ENCODE results near the gene TMSB4X.
"Not testable (repeated sequence)": the region's sequence is repeated elsewhere in the genome, so short reads cannot be mapped to it uniquely, and the experiment has no call there.

Gene TMSB4X

DNA sequence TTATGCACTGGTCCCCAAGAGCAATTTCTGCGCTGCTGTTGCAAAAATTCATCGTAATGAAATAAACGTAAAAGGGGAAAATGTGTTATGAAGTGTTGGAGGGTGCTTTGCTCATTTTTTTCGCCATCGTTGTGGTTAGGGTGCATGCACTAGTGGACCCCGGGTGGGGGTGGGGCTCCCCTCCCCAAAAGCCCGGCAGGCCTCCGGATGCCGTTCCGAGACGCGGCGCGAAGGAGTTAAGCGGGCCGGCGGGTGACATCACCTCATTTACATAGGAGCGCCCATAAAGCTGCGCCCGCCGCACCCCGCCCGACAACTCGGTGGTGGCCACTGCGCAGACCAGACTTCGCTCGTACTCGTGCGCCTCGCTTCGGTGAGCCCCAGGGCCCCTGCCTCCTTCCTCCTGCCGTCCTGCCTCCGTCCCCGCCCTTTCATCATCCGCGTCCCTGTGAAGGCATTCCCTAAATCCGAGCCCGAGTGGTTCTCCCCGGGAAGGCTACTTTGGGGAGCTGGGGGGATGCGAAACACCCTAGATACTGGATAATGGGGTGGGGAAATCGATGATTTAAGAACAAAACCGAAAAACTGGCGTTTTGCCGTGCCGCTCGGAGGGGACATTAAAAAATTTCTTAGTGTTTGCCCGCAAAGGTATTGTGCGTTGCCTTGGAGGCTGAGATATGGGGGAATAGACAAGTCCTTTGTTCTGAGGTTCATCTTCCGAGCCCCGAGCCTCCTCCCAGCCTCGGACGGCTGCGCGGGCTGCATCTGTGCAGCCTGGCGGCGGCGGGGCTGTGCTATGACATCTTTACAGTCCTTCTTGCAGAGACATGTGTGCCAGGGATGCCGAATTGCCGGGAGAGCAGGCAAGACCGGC lies at the start of gene TMSB4X:
Gene TMSB4X (plus strand): TSS at position 315 of the 874 bp plus-strand sequence.
- DNase-seq = peak; percentile 82

GRCh38 chrX:12929701-12930100 lies 45.2 kb upstream of the TMSB4X start:
- DNase-seq = no peak

DNA sequence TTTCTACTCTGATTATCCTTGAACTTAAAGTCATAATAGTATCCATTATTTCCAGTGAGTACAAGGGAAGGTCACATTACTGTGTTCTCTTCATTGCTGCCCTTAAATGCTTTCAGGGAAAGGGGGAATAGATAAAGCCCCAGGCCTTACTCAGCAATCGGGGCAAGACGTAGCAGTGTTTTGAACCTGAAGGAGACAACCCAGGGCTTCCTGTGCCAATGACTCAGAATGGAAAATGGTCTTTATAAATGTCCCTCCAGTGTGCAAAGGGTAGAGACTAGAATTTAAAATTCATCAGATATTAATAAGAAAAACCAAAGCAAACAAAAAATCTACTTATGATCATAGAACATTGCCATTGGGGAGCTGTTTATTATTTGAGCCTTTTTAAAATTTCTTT lies 44.8 kb upstream of the TMSB4X start:
- DNase-seq = no peak

DNA sequence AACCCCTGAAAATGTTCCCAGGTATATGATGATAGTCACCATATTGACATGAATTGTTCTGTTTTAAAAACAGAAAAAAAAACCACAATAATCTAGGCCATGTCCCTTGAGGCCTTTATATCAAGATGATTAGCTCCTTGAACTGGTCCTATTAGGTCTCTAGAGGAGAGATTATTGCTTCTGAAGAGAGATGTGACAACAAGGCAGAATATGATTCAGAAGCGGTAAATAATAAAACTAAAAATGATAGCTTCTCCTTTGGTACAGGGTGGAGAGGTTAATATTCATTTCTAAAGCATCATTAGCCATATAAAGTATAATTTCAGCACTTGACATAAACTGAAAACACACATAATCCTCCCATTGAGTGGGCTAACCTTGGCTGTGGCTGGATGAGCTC lies 42.7 kb upstream of the TMSB4X start:
- no peak for DNase-seq

DNA sequence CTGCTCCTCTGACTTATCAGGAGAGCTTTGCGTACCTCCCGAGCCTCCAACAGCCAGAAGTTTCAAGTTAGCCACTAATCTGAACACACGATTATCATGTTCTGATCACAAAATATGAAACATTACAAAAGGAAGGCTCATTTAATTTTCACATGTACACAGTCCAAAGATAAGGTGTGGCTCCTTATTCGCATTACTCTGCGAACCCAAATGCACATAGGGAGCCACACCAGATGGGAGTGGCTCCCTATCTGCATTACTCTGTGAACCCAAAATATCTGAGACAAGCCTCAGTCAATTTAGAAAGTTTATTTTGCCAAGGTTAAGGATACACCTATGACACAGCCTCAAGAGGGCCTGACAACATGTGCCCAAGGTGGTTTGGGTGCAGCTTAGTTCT lies 40.1 kb upstream of the TMSB4X start:
- no peak for DNase-seq

DNA sequence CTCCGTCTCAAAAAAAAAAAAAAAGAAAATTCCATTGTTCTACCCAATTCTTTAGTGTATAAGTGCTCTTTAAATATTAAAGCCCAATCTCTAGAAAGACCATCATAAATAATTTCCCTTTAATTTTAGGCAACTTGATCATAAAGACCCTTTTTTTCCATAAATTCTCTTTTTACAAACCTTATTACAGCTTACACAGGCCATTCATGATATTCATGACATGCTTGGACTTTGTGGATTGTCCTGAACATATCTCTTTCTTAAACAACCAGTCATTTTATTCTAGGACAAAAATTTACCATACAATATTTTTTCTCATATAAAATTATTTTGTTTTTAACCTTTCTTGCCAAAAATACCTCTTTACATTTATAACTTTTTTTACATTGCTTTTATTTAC lies 38.0 kb upstream of the TMSB4X start:
- no peak for DNase-seq

GRCh38 chrX:12940471-12940870 lies 34.4 kb upstream of the TMSB4X start:
- DNase-seq = not testable (repeated sequence)

DNA sequence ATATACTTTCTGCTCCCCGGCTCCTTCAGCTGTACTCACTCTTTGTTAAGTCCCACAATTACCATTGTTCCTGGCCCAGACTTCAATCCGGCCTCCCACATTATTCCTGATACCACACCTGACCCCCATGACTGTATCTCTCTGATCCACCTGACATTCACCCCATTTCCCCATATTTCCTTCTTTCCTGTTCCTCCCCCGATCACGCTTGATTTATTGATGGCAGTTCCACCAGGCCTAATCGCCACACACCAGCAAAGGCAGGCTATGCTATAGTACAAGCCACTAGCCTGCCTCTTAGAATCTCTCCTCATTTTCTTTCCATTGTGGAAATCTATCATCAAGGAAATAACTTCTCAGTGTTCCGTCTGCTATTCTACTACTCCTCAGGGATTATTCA lies 31.3 kb upstream of the TMSB4X start:
- not testable (repeated sequence) for DNase-seq

- not testable (repeated sequence) for DNase-seq
These were observed 30.5 kb upstream of the TMSB4X start for GRCh38 chrX:12944452-12944851.

GRCh38 chrX:12945494-12945893 lies 29.4 kb upstream of the TMSB4X start:
- DNase-seq = no peak

GRCh38 chrX:12946406-12946805 lies 28.5 kb upstream of the TMSB4X start:
- DNase-seq = no peak

DNA sequence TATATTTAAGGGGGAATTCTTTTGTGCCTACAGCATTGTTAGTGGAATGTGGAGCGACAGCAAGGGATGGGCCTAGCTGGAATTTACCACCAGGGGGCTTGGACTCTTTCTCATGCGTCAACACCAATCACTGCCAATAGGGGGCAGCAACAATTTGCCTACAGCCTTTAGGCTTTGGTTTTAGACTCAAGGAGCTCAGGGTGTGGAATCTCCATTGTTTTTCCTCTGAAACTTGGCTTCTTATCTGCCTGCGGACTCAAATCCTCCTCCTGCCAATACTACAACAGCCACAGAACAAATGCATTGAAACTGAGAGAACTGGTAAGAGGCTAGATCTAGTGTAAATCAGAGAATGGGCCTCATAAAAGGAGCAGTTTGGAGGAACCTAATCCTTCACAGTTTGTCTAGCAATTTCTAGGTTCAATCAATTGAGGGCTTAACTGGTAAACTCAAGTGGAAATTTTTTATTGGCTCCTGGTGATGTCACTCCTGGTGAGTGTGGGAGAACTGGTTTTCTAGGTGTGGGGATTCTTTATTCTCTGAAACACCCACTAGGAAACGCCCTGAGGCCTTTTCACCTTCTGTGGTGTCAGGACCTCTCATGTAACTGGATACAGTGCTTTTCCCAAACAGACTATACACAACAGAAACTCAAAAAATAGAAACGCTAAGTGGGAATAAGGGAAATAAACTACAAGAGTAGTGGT lies 27.9 kb upstream of the TMSB4X start:
- DNase-seq = peak; percentile 59

DNA sequence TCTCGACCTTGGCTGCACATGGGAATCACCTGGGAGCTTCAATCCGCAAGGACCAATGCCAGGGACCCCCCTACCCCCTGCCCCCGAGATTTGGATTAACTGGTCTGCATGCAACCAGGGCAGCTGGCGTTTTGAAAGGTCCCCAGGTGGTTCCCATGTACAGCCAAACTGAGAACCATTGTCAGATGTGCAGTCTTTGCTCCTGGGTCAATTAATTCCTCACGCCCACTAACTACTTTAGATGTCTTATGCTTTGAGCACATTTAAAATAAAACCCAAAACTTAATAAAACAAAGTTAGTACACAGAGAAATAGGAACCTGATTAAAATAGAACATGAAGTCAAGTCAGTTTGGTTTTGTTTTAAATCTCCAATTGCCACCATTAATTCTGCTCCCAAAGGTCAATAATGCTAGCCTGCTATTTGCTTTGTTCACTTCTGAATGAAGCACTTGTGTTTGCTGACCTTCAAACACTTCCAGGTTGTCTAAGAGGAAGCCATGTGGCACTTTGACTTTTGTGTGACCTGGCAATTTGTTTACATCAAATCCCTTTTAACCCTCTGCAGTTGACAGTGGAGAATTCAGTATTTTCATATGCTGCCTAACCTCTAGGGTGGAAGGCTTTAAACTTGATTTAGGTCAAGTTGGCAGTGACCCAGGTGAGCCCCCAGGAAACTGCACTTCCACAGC lies 27.2 kb upstream of the TMSB4X start:
- no peak for DNase-seq

DNA sequence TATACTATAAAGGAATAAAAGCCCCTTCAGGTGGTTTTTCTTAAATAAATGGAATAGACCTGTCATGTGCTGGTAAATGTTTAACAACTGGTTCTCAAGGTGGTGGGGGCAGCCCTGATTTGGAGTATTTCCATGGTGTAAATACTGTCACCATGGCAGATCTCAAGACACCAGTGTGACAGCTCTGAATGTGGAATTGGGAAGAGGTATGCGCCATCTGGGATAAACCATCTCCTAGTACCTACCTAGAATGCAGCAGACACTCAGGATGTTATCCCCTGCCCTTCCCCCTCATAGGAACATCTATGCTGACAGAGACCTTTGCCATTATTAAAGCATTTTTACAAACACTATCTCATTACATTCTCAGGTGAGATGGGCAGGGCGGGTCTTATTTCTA lies 26.4 kb upstream of the TMSB4X start:
- no peak for DNase-seq

DNA sequence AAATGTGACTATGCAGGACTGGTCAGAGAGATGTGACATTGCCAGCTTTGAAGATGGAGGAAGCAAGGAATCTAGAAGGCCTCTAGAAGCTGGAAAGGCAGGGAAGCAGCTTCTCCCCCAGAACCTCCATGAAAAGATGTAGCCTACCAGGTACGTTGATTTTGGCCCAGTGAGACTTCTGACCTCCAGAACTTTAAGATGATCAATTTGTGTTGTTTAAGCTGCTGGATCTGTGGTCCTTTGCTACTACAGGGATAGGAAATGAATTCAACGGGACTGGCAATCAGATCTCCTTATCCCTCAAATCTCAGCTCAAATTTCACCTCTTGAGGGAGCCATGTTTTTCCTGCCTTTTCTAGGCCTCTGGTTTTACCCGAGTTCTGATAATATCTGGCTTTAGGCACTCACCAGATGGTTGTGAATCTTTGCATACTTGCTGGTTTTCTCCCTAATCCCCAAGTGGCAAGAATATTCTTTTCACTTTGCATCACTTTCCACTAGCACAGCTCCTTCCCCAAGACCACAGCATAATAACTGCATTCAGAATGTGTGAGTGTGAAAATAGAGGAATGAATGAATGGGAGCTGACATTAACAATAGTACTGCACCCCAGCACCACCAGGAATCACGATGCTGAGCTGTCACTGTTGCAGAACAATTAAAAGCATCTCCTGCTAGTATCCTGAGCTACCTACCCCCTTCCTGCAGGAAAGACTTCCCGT lies 25.5 kb upstream of the TMSB4X start:
- no peak for DNase-seq

GRCh38 chrX:12949927-12950656 lies 24.8 kb upstream of the TMSB4X start:
- peak; percentile 75 for DNase-seq

GRCh38 chrX:12950851-12951594 lies 23.9 kb upstream of the TMSB4X start:
- DNase-seq = peak; percentile 62

- no peak for DNase-seq
These were observed 23.3 kb upstream of the TMSB4X start for GRCh38 chrX:12951595-12951975.

- DNase-seq = no peak
These were observed 21.5 kb upstream of the TMSB4X start for GRCh38 chrX:12953420-12953819.

DNA sequence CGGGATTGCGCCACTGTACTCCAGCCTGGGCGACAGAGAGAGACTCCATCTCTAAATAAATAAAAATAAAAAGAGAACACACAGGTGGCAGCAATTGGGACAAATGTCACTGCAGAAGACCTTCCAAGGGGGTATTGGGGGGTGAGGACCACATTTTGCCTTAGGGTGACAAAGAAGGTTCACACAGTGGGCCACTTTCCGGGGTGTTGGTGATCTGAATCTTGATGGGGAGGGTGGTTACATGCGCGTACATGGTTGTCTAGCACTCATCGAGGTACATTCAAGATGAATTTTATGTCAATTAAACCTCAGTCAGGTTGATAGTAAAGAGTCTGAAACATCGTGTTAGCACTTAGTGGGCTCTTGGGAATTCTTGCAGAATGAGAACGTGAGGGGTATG lies 20.5 kb upstream of the TMSB4X start:
- DNase-seq = no peak

DNA sequence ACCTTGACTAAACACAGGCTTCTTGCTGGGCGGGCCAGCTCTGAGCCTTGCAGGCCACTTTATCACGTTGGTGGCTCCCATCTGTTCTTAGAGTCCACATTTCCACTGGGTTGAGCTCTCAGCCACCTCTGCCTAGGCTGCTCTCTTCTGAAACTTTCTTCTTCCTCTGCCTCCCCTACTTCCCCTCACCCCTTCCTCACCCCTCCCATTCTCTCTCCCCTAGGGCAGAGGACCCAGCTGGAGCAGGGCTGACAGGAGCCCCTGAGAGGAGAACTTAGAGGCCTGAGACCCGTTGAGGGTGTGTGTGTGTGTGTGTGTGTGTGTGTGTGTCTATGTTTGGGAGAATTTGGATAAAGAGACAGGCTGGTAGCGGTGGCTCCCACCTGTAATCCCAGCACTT lies 19.9 kb upstream of the TMSB4X start:
- DNase-seq = no peak
